GM18502 (cell line): ENCODE measurements around the gene PQBP1.
"Not testable (repeated sequence)": the region's sequence is repeated elsewhere in the genome, so short reads cannot be mapped to it uniquely, and the experiment has no call there.

Experiments used
- ATAC-seq: cut with Tn5 transposase; IDR thresholded peaks from one replicate; pipeline ENCODE4 v1.9.1; 2021; ENCODE audit warnings: mild to moderate bottlenecking; ENCODE audit not compliant: unreplicated experiment, poor library complexity

The PQBP1 gene

GRCh38 chrX:48897625-48898306 lies at the start of gene PQBP1, which contains the start of gene TIMM17B:
Gene PQBP1 (plus strand): TSS chrX:48897930. CDS start chrX:48898510, 580 bp downstream.
Gene TIMM17B (minus strand): TSS chrX:48897768. CDS start chrX:48897749, 19 bp downstream.
- ATAC-seq, result peak; percentile 91

- ATAC-seq, result no peak
Measured at GRCh38 chrX:48848847-48849246, 48.9 kb upstream of the PQBP1 start.

GRCh38 chrX:48852857-48853256 lies 44.9 kb upstream of the PQBP1 start:
- ATAC-seq, result no peak

GRCh38 chrX:48853494-48853893 lies 44.2 kb upstream of the PQBP1 start:
- not testable (repeated sequence) for ATAC-seq

GRCh38 chrX:48854121-48854804 lies 43.5 kb upstream of the PQBP1 start:
- not testable (repeated sequence) for ATAC-seq

- no peak for ATAC-seq
Measured at GRCh38 chrX:48854898-48855297, 42.8 kb upstream of the PQBP1 start.

GRCh38 chrX:48864210-48864609 lies 33.5 kb upstream of the PQBP1 start:
- ATAC-seq, result no peak

GRCh38 chrX:48872017-48872416 lies 25.7 kb upstream of the PQBP1 start:
- not testable (repeated sequence) for ATAC-seq

- ATAC-seq, result not testable (repeated sequence)
Measured at GRCh38 chrX:48876944-48877343, 20.8 kb upstream of the PQBP1 start.

GRCh38 chrX:48883729-48884128 lies 14.0 kb upstream of the PQBP1 start:
- ATAC-seq, result no peak

- ATAC-seq, result not testable (repeated sequence)
Measured at GRCh38 chrX:48886586-48886985, 11.1 kb upstream of the PQBP1 start.

- ATAC-seq, result peak; percentile 12
Measured at GRCh38 chrX:48890296-48890925, 7.3 kb upstream of the PQBP1 start.

- ATAC-seq, result peak; percentile 52
Measured at GRCh38 chrX:48890934-48891401, 6.8 kb upstream of the PQBP1 start.

- ATAC-seq, result peak; percentile 84
Measured at GRCh38 chrX:48891402-48892288, 6.1 kb upstream of the PQBP1 start.

- no peak for ATAC-seq
Measured at GRCh38 chrX:48892896-48893295, 4.8 kb upstream of the PQBP1 start.

GRCh38 chrX:48893556-48894348 lies 4.0 kb upstream of the PQBP1 start:
- ATAC-seq, result no peak

GRCh38 chrX:48894891-48895290 lies 2.8 kb upstream of the PQBP1 start:
- no peak for ATAC-seq

- no peak for ATAC-seq
Measured at GRCh38 chrX:48896611-48897011, 1.1 kb upstream of the PQBP1 start.

GRCh38 chrX:48897157-48897624 lies 539 bp upstream of the PQBP1 start:
- peak; percentile 7 for ATAC-seq
